Astrocyte of the cerebellum (primary cell): Measurements from ENCODE around the gene RNF13.

Source experiments
- DNase-seq: peaks from one replicate; pipeline ENCODE4 v3.0.0-alpha.2; 2011; ENCODE audit warnings: low read depth
- H3K4me3 ChIP-seq: 2 replicates; pipeline ENCODE4 v1.5.1; 2011; ENCODE audit warnings: mild to moderate bottlenecking, low read depth, low read length, moderate library complexity
- in situ Hi-C: cut with HindIII; loops from 2 replicates; pipeline ENCODE4 v1.10.0; 2017; ENCODE audit warnings: low sequenced_read_pairs
- TF ChIP-seq, protein P1 (sequence below): IDR thresholded peaks from 2 replicates; pipeline ENCODE4 v1.5.1; 2012; ENCODE audit warnings: low read length, low read depth, moderate library complexity, mild to moderate bottlenecking; ENCODE audit errors: missing control alignments

The RNF13 gene

DNA sequence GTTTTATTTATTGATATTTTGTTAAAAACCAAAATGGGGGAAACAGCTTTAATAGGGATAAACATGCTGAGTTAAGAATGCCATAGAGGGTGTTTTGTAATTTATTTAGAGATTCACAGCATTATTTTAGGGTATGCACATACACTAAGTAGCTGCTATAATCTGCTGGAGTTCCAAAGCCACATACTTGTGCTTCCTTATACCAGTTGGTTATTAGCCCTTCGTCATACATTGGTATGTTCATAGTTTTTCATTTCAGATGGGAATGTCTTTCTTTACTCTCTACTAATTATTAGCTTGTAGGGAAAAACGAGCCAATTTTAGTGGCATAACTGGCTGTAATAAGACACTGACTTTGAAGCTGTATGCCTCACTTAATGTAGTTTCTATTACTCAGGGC lies 82.8 kb downstream of the RNF13 start:
- in situ Hi-C loops = no loop called here
- TF ChIP-seq, protein P1, sequence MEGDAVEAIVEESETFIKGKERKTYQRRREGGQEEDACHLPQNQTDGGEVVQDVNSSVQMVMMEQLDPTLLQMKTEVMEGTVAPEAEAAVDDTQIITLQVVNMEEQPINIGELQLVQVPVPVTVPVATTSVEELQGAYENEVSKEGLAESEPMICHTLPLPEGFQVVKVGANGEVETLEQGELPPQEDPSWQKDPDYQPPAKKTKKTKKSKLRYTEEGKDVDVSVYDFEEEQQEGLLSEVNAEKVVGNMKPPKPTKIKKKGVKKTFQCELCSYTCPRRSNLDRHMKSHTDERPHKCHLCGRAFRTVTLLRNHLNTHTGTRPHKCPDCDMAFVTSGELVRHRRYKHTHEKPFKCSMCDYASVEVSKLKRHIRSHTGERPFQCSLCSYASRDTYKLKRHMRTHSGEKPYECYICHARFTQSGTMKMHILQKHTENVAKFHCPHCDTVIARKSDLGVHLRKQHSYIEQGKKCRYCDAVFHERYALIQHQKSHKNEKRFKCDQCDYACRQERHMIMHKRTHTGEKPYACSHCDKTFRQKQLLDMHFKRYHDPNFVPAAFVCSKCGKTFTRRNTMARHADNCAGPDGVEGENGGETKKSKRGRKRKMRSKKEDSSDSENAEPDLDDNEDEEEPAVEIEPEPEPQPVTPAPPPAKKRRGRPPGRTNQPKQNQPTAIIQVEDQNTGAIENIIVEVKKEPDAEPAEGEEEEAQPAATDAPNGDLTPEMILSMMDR = no peak
- no peak overlapping the region for H3K4me3 ChIP-seq
- no peak for DNase-seq

DNA sequence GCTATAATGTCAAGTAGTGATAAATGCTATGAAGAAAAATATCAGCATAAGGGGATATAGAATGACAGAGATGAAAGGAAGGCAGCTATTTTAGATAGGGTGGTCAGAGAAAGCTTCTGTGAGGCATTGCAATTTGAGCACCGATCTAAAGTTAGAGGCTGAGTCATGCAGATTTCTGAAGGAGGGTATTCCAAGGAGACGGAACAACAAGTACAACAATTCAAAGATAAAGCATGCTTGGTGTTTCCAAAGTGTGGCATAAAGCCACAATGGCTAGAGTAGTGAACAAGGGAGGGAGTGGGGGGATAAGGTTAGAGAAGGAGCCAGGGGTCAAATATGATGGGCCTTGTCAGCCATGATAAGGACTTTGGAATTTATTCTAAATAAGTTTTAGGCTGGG lies 85.8 kb downstream of the RNF13 start:
- TF ChIP-seq, protein P1 = no peak
- H3K4me3 ChIP-seq = no peak overlapping the region
- in situ Hi-C loops = no loop called here
- peak; percentile 35 for DNase-seq

DNA sequence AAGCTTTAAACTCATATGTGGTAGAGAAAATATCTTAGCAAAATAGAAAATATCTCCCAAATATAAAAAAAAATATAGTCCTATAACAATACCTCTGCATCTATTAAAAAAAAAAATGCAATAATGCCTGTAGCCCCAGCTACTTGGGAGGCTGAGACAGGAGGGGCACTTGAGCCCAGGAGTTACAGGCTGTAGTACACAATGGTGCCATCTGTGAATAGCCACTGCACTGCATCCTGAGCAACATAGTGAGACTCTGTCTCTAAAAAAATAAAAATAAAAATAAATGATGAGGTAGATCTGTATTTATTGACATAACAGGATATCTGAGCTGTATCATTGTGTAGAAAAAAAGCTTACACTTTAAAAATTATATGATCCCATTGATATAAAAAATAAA lies 87.3 kb downstream of the RNF13 start:
- in situ Hi-C loops = no loop called here

DNA sequence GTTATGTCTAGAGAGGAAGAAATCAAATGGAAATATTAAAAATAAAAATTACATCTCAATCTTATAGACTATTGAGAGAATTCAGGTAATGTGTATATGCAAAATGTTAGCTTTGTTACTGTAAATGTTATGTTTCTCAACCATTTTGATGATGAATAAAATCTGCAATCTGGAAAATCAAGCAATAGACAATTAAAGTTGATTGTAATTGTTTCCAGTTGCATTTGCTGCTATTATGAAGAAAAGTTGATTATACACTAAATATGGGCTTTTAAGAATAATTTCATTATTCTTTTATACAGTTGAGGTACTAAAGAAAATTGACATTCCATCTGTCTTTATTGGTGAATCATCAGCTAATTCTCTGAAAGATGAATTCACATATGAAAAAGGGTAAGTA lies 88.8 kb downstream of the RNF13 start:
- TF ChIP-seq, protein P1 = no peak
- DNase-seq = no peak
- no peak overlapping the region for H3K4me3 ChIP-seq
- in situ Hi-C loops = no loop called here

More for the DNA sequence above, 87.3 kb downstream of the RNF13 start:
- H3K4me3 ChIP-seq = no peak overlapping the region
- no peak for DNase-seq
- TF ChIP-seq, protein P1 = no peak

DNA sequence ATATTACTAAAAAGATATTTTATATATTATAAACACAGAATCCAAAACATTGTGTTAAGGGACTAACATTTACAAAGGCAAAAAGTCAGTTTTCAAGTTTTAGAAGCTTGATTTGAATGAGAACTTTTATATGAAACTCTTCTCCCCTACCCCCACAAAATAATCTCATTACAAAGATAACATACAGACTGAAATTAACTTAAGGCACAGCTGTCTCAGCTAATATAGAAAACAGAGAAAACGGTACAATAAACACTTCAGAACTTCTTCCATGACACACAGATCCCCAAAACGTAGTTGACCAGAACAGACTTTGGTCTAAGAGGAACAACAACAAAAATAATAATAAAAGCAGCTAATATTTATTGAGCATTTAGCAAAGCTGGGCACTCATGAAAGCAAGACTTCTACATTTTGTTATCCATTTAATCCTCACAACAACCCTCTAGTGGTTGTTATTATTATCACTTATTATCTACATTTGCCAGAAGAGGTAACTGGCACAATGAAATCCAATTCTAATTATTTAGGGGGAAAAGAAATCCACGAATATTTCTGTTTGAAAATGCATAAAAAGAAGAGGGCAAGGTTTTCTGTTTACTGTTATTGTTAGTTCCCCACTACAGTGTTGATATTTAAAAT lies 89.6 kb downstream of the RNF13 start:
- TF ChIP-seq, protein P1 = peak; percentile 16
- DNase-seq = no peak
- in situ Hi-C loops = no loop called here

DNA sequence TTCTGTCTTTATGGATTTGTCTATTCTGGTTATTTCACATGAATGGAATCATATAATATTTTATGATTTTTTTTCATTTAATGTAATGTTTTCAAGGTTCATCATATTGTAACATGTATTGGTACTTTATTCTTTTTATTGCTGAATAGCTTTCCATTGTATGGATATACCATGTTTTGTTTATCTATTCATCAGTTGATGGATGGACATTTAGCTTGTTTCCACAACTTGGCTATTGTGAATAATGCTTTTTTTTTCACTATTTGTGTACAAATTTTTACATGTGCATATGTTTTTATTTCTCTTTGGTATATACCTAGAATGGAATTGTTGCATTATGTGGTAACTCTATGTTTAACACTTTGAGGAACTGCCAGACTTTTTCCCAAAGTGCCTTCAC lies 93.0 kb downstream of the RNF13 start:
- TF ChIP-seq, protein P1 = no peak
- in situ Hi-C loops = no loop called here
- no peak overlapping the region for H3K4me3 ChIP-seq
- no peak for DNase-seq

More for the DNA sequence above, 89.6 kb downstream of the RNF13 start:
- H3K4me3 ChIP-seq = no peak overlapping the region
